PC-3 (cell line): ENCODE results near the gene FARS2. TPM values are rescaled to one million over a fixed set of nuclear protein-coding genes. Genes with fewer than 3 reads are reported as not detected.

Source experiments
- ATAC-seq: fragments of 200-7000 bp; cut with Tn5 transposase; 2 replicates; pipeline ENCODE4 v1.9.1; 2020; ENCODE audit warnings: mild to moderate bottlenecking, moderate library complexity
- BruUV-seq: library from RNA; stranded (reverse); fragments of 400-500 nt; replicated peaks from 2 replicates; lab custom pipeline; 2021; lab: Mats Ljungman, UMichigan
- CTCF ChIA-PET: fragments of 300-600 bp; sonication (Branson Sonifier 250); formaldehyde crosslinking; loops from one replicate; lab custom pipeline; 2022; ENCODE audit warnings: antibody characterized with exemption; lab: Charles Lee
- POLR2A ChIA-PET: fragments of 300-600 bp; sonication (Branson Sonifier 250); formaldehyde crosslinking; loops from one replicate; lab custom pipeline; 2022; ENCODE audit warnings: antibody characterized with exemption; ENCODE audit not compliant: unreplicated experiment; lab: Charles Lee
- DNase-seq: peaks from one replicate; pipeline ENCODE4 v3.0.0-alpha.2; 2015
- H2AFZ ChIP-seq: fragments of 300-600 bp; sonication (generic); 2 replicates; pipeline ENCODE4 v1.6.0; 2016; ENCODE audit warnings: antibody characterized with exemption, low read length
- H3F3A ChIP-seq: fragments of 300-600 bp; sonication (generic); one replicate; pipeline ENCODE4 v1.6.0; 2017; ENCODE audit warnings: antibody characterized with exemption, low read length, control low read depth, mild to moderate bottlenecking; ENCODE audit not compliant: unreplicated experiment
- H3K27ac ChIP-seq: fragments of 300-600 bp; sonication (generic); 2 replicates; pipeline ENCODE4 v1.5.1; 2016; ENCODE audit warnings: mild to moderate bottlenecking, low read length
- H3K27me3 ChIP-seq: fragments of 300-600 bp; sonication (generic); 2 replicates; pipeline ENCODE4 v1.6.1; 2016; ENCODE audit warnings: low read length, mixed read lengths
- H3K36me3 ChIP-seq: fragments of 300-600 bp; sonication (generic); 2 replicates; pipeline ENCODE4 v1.6.1; 2016; ENCODE audit warnings: low read depth, mixed run types, low read length, mixed read lengths
- H3K4me1 ChIP-seq: fragments of 300-600 bp; sonication (generic); 2 replicates; pipeline ENCODE4 v1.5.1; 2016; ENCODE audit warnings: low read length; ENCODE audit not compliant: insufficient read depth
- H3K4me2 ChIP-seq: fragments of 300-600 bp; sonication (generic); 2 replicates; pipeline ENCODE4 v1.6.0; 2016; ENCODE audit warnings: low read length
- H3K4me3 ChIP-seq: fragments of 300-600 bp; sonication (generic); 2 replicates; pipeline ENCODE4 v1.5.1; 2016; ENCODE audit warnings: mild to moderate bottlenecking, low read length, mixed read lengths
- H3K79me2 ChIP-seq: fragments of 300-600 bp; sonication (generic); 2 replicates; pipeline ENCODE4 v1.6.1; 2017; ENCODE audit warnings: low read length, mixed read lengths
- H3K9ac ChIP-seq: fragments of 300-600 bp; sonication (generic); 2 replicates; pipeline ENCODE4 v1.6.0; 2016; ENCODE audit warnings: mild to moderate bottlenecking, low read length
- H3K9me2 ChIP-seq: fragments of 300-600 bp; sonication (generic); replicated peaks from 2 replicates; pipeline ENCODE4 v1.6.1; 2016; ENCODE audit warnings: mixed run types, low read length, mixed read lengths
- H3K9me3 ChIP-seq: fragments of 300-600 bp; sonication (generic); 2 replicates; pipeline ENCODE4 v1.6.1; 2016; ENCODE audit warnings: low read length, mixed read lengths
- H4K20me1 ChIP-seq: fragments of 300-600 bp; sonication (generic); 2 replicates; pipeline ENCODE4 v1.6.1; 2016; ENCODE audit warnings: low read length, mixed read lengths
- CTCF ChIP-seq: fragments of 300-600 bp; sonication (generic); conservative IDR thresholded peaks from 2 replicates; pipeline ENCODE4 v1.5.1; 2017; ENCODE audit warnings: antibody characterized with exemption, low read depth, mild to moderate bottlenecking, low read length
- EZH2 ChIP-seq: fragments of 300-600 bp; sonication (generic); IDR thresholded peaks from one replicate; pipeline ENCODE4 v1.6.1; 2017; ENCODE audit warnings: antibody characterized with exemption, mild to moderate bottlenecking, low read length; ENCODE audit not compliant: unreplicated experiment
- EZH2phosphoT487 ChIP-seq: fragments of 300-600 bp; sonication (generic); IDR thresholded peaks from 2 replicates; pipeline ENCODE4 v1.6.1; 2018; ENCODE audit warnings: mild to moderate bottlenecking, antibody characterized with exemption, low read length, borderline replicate concordance
- intact Hi-C: fragments of 100-400 bp; cut with micrococcal nuclease; formaldehyde crosslinking; loops from 2 replicates; pipeline ENCODE4 v1.9.0; 2023
- total RNA-seq: library from RNA; depleted of rRNA; stranded (reverse); fragments of >200 nt; gene quantifications from 2 replicates; pipeline ENCODE4 v1.2.3, GENCODE V29; 2014

The FARS2 gene
- total RNA-seq, 1 experiment from 2014 or later, result 23.0 TPM

- Histone ChIP-seq H4K20me1 (no peaks in the 10 kb centered on the region), H3K27me3 (no peaks in the 10 kb centered on the region), H3K27ac (no peak overlapping the region), H3K79me2 (no peaks in the 10 kb centered on the region), H3K9me3 (peaks cover 7% of the 10 kb centered on the region), H3K9ac (no peak overlapping the region), H3K36me3 (peaks cover 7% of the 10 kb centered on the region; the same call in 1 of the 2 replicates), H3K4me2 (no peak overlapping the region), H3K9me2 (no peaks in the 10 kb centered on the region), H3F3A (no peaks in the 10 kb centered on the region), H3K4me3 (no peak overlapping the region), H2AFZ (no peak overlapping the region), H3K4me1 (no peaks in the 10 kb centered on the region)
- no peak for ATAC-seq
- no TSS peak for BruUV-seq
- CTCF ChIA-PET, result no interaction called here
- TF ChIP-seq CTCF (no peak), EZH2 (no peak), EZH2phosphoT487 (no peak)
- POLR2A ChIA-PET, result no interaction called here
- DNase-seq, result no peak
- intact Hi-C loops, result no loop called here
These were observed 375.1 kb downstream of the FARS2 start for GRCh38 chr6:5636210-5637030.

- ATAC-seq (no peak), DNase-seq (no peak)
- CTCF ChIA-PET, result no interaction called here
- H3K27me3 ChIP-seq, result no peaks in the 10 kb centered on the region
- no peak overlapping the region for H3K4me3 ChIP-seq
- no peak overlapping the region for H2AFZ ChIP-seq
- no peaks in the 10 kb centered on the region for H3K9me2 ChIP-seq
- no peaks in the 10 kb centered on the region for H3K79me2 ChIP-seq
- no peak for TF ChIP-seq EZH2phosphoT487
- no peak for TF ChIP-seq CTCF
- no peak for TF ChIP-seq EZH2
- peaks cover 7% of the 10 kb centered on the region for H3K9me3 ChIP-seq
- H3F3A ChIP-seq, result no peaks in the 10 kb centered on the region
- no peak overlapping the region for H3K9ac ChIP-seq
- POLR2A ChIA-PET, result no interaction called here
- H4K20me1 ChIP-seq, result no peaks in the 10 kb centered on the region
- H3K4me1 ChIP-seq, result no peaks in the 10 kb centered on the region
- no peak overlapping the region for H3K27ac ChIP-seq
- peaks cover 7% of the 10 kb centered on the region; the same call in 1 of the 2 replicates for H3K36me3 ChIP-seq
- no TSS peak for BruUV-seq
- no peak overlapping the region for H3K4me2 ChIP-seq
- intact Hi-C loops, result no loop called here
These were observed 376.4 kb downstream of the FARS2 start for GRCh38 chr6:5637714-5638113.

- DNase-seq (no peak), ATAC-seq (no peak)
- CTCF ChIA-PET, result no interaction called here
- H4K20me1 ChIP-seq, result no peaks in the 10 kb centered on the region
- no peak overlapping the region for H3K27ac ChIP-seq
- no peak overlapping the region for H3K9ac ChIP-seq
- no peaks in the 10 kb centered on the region for H3F3A ChIP-seq
- no TSS peak for BruUV-seq
- no peaks in the 10 kb centered on the region for H3K9me2 ChIP-seq
- TF ChIP-seq CTCF (no peak), EZH2 (no peak), EZH2phosphoT487 (no peak)
- H3K4me3 ChIP-seq, result no peak overlapping the region
- H3K4me1 ChIP-seq, result no peaks in the 10 kb centered on the region
- intact Hi-C loops, result no loop called here
- H3K79me2 ChIP-seq, result no peaks in the 10 kb centered on the region
- H3K4me2 ChIP-seq, result no peak overlapping the region
- peaks cover 7% of the 10 kb centered on the region for H3K9me3 ChIP-seq
- H3K27me3 ChIP-seq, result no peaks in the 10 kb centered on the region
- H2AFZ ChIP-seq, result no peak overlapping the region
- POLR2A ChIA-PET, result no interaction called here
- peaks cover 7% of the 10 kb centered on the region; the same call in 1 of the 2 replicates for H3K36me3 ChIP-seq
These were observed 377.4 kb downstream of the FARS2 start for GRCh38 chr6:5638666-5639065.
